Activated naive CD4-positive, alpha-beta T cell treated with anti-CD3 and anti-CD28 coated beads, Interleukin-2, amount 50 U/mL, for 24 hours (primary cell): ENCODE measurements around the gene ATP2B3.

Experiments used
- H3K27ac Mint-ChIP-seq: one replicate; pipeline ENCODE4 v1.8.0; 2021; ENCODE audit warnings: mild to moderate bottlenecking, mixed read lengths
- H3K27me3 Mint-ChIP-seq: one replicate; pipeline ENCODE4 v1.8.0; 2021; ENCODE audit warnings: mixed read lengths
- H3K36me3 Mint-ChIP-seq: one replicate; pipeline ENCODE4 v1.8.0; 2021; ENCODE audit warnings: mixed read lengths
- H3K4me1 Mint-ChIP-seq: one replicate; pipeline ENCODE4 v1.8.0; 2021; ENCODE audit warnings: mixed read lengths
- H3K4me3 Mint-ChIP-seq: one replicate; pipeline ENCODE4 v1.8.0; 2021; ENCODE audit warnings: mild to moderate bottlenecking, mixed read lengths
- H3K9me3 Mint-ChIP-seq: one replicate; pipeline ENCODE4 v1.8.0; 2021; ENCODE audit warnings: mixed read lengths

ATP2B3 gene

DNA sequence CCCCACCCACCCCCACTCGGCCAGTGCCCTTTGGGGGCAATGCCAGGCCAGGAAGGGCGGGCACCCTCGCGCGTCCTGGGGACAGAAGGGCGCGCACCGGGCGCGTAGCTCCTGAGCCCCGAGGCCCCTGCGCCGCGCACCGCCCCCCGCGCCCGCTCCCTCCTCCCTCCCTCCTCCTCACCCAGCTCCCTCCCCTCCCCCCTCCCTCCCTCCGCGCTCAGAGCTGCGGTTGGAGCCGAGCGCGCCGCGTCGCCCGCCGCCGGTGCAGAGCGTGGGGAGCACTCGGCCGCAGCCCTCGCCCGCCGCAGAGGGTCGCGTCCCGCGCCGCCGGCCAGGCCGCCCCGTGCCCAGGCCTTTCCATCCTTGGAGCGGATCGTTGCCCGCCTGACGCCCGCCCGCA, at the start of gene ATP2B3:
TSS of gene ATP2B3 (plus strand) at position 220 of the 400 bp plus-strand sequence. CDS start 18,606 bp downstream, outside the sequence.
- peak within 1 kb of the TSS; percentile 11 for H3K4me3 Mint-ChIP-seq
- peaks cover 11% of the 10 kb centered on the region for H3K27me3 Mint-ChIP-seq
- H3K9me3 Mint-ChIP-seq, result no peaks in the 10 kb centered on the region

GRCh38 chrX:153468008-153468580, 49.3 kb upstream of the ATP2B3 start:
- peaks cover 10% of the 10 kb centered on the region for H3K4me1 Mint-ChIP-seq
- H3K27ac Mint-ChIP-seq, result no peak overlapping the region
- H3K27me3 Mint-ChIP-seq, result no peaks in the 10 kb centered on the region
- H3K36me3 Mint-ChIP-seq, result peaks cover 1% of the 10 kb centered on the region
- no peak overlapping the region for H3K4me3 Mint-ChIP-seq
- H3K9me3 Mint-ChIP-seq, result no peaks in the 10 kb centered on the region

More for the DNA sequence above, at the start of gene ATP2B3:
- Mint-ChIP-seq H3K27ac (no peak within 1 kb of the TSS), H3K4me1 (peaks cover 8% of the 10 kb centered on the region), H3K36me3 (no peaks in the 10 kb centered on the region)

DNA sequence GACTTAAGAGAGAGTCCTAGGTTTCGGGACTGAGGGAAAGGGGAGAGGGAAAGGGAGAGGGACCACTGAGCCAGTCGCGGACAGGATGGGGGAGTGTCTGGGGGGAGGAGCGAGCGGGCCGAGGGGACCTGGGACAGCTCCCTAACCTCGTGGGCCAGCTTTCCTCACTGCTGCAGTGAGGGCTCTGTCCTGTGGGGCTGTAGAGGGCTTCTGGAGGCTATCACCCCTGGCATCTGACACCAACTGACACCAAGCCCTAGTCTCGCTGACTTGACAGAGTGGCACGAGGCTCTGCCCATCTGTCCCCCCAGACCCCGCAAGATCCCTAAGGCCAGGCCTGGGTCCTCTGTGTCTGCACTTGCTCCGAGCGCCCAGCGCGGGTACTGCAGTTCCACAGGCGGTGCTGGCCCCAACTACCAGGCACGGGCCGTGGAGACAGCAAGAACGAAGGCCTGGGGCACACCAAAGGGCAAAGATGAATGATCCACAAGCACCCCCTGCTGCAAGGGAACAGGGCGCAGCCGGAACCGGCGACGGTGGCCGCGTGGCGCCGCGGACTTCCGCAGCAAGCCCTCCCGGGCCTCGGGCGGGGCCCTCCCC, 47.5 kb upstream of the ATP2B3 start:
- no peaks in the 10 kb centered on the region for H3K9me3 Mint-ChIP-seq
- H3K27ac Mint-ChIP-seq, result peak overlapping the region; percentile 19
- H3K4me3 Mint-ChIP-seq, result peak overlapping the region; percentile 81
- H3K36me3 Mint-ChIP-seq, result peaks cover 1% of the 10 kb centered on the region
- peaks cover 10% of the 10 kb centered on the region for H3K4me1 Mint-ChIP-seq
- H3K27me3 Mint-ChIP-seq, result no peaks in the 10 kb centered on the region

- Mint-ChIP-seq H3K27ac (peak within 1 kb of the TSS; percentile 19), H3K4me1 (peaks cover 10% of the 10 kb centered on the region), H3K27me3 (no peaks in the 10 kb centered on the region), H3K36me3 (peaks cover 1% of the 10 kb centered on the region), H3K4me3 (peak within 1 kb of the TSS; percentile 81), H3K9me3 (no peaks in the 10 kb centered on the region)
Observed at GRCh38 chrX:153470411-153471363, 46.8 kb upstream of the ATP2B3 start, which contains the start of gene HAUS7. Gene HAUS7 (minus strand): TSS chrX:153470576. CDS start chrX:153470557, 19 bp downstream.

DNA sequence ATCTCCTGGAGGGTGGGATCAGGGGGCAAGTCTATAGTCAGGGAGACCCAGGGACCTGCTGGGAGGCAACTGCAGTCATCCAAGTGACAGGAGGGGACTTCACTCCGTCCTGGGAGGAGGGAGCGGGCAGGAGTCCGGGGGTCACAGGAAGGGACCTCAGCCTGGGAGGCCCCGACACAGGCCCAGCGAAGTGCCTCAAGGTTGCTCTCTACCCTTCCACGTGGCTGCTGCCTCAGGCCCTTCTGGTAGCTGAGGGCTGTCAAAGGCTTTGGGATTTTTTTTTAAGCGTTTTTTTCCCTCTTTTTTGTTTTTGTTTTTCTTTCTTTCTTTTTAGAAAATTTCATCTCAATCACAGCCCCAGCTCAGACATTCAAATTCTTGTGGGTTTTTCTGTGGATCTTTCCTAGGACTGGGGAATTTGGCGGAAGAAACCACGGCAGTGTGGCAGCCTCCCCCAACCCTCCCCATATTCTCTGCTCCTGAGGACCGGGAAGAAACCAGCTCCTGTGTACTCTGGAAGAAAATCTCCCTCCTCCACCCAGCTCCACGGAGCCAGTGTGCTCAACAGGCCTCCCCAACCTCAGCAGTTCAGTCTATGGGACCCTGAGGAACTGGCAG, 45.7 kb upstream of the ATP2B3 start:
- H3K9me3 Mint-ChIP-seq, result no peaks in the 10 kb centered on the region
- peak overlapping the region; percentile 46 for H3K27ac Mint-ChIP-seq
- peaks cover 1% of the 10 kb centered on the region for H3K36me3 Mint-ChIP-seq
- peaks cover 10% of the 10 kb centered on the region for H3K4me1 Mint-ChIP-seq
- no peak overlapping the region for H3K4me3 Mint-ChIP-seq
- no peaks in the 10 kb centered on the region for H3K27me3 Mint-ChIP-seq

- Mint-ChIP-seq H3K27me3 (no peaks in the 10 kb centered on the region), H3K4me3 (peak overlapping the region; percentile 42), H3K36me3 (no peaks in the 10 kb centered on the region), H3K4me1 (peaks cover 3% of the 10 kb centered on the region), H3K27ac (no peak overlapping the region), H3K9me3 (no peaks in the 10 kb centered on the region)
Observed at GRCh38 chrX:153473126-153473525, 44.3 kb upstream of the ATP2B3 start.

GRCh38 chrX:153474266-153474665, 43.2 kb upstream of the ATP2B3 start:
- H3K27ac Mint-ChIP-seq, result peak overlapping the region; percentile 62
- H3K4me3 Mint-ChIP-seq, result peak overlapping the region; percentile 51

DNA sequence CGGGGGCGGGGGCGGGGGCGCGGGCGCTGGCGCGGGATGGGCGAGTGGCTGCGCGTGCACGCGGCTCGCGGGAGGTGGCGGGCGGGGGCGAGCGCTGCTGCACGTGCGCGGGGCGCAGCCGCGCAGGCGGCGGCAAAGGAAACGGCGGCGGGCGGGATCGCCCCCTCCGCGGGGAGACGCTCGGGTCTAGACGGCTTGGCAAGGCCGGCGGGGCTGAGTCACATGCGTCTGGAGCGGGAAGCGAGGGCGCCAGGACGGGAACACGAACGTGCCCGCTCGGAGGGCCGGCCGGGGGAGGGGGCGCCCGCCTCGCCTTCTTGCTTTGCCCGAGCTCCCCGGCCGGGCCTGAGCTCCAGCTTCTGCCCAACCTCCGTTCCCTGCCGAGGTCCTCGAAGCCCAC, 42.7 kb upstream of the ATP2B3 start:
- Mint-ChIP-seq H3K27ac (no peak overlapping the region), H3K4me3 (no peak overlapping the region), H3K9me3 (no peaks in the 10 kb centered on the region), H3K4me1 (peaks cover 3% of the 10 kb centered on the region), H3K27me3 (no peaks in the 10 kb centered on the region), H3K36me3 (no peaks in the 10 kb centered on the region)

More at GRCh38 chrX:153474266-153474665, 43.2 kb upstream of the ATP2B3 start:
- Mint-ChIP-seq H3K9me3 (no peaks in the 10 kb centered on the region), H3K4me1 (peaks cover 3% of the 10 kb centered on the region), H3K27me3 (no peaks in the 10 kb centered on the region), H3K36me3 (no peaks in the 10 kb centered on the region)

GRCh38 chrX:153475271-153475670, 42.2 kb upstream of the ATP2B3 start:
- Mint-ChIP-seq H3K9me3 (no peaks in the 10 kb centered on the region), H3K27ac (no peak overlapping the region), H3K36me3 (no peaks in the 10 kb centered on the region), H3K4me1 (peaks cover 3% of the 10 kb centered on the region), H3K4me3 (no peak overlapping the region), H3K27me3 (no peaks in the 10 kb centered on the region)

GRCh38 chrX:153475751-153476281, 41.6 kb upstream of the ATP2B3 start:
- Mint-ChIP-seq H3K27ac (no peak overlapping the region), H3K4me1 (peaks cover 3% of the 10 kb centered on the region), H3K36me3 (no peaks in the 10 kb centered on the region), H3K9me3 (no peaks in the 10 kb centered on the region), H3K27me3 (no peaks in the 10 kb centered on the region), H3K4me3 (peak overlapping the region; percentile 33)

DNA sequence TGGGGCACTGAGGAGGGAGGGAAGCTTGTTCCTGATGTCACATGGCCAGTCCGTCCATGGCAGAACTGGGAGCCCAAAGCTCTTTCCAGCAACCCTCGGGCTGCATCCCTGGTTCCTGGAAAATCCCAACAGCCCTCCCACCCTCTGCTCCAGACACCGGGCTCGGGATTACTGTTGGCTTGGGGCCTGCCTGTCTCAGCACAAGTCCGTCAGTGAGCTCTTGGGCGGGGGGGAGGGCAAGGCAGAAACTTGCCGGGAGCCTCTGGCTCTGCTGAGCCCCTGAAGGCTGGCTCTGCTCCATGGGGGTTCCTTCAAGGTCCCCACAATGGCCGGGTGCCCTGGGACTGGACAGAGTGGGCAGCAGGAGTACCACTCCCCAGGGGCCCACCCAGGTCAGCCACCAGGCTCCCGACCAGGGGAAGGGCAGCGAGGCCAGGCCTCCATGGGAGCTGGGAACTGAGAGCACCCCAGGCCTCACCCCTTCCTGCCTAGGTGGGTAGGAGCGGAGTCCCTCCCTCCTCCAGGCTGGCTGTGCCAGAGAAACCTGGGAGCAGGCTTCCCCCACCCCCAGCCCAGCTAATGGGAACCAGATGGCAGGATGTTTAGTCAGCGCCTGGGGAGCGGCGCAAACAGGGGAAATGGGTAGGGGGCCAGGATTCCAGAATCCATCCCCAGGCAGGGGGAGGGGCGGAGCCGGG, 40.6 kb upstream of the ATP2B3 start:
- no peaks in the 10 kb centered on the region for H3K36me3 Mint-ChIP-seq
- H3K27me3 Mint-ChIP-seq, result no peaks in the 10 kb centered on the region
- H3K27ac Mint-ChIP-seq, result no peak overlapping the region
- H3K4me3 Mint-ChIP-seq, result no peak overlapping the region
- H3K4me1 Mint-ChIP-seq, result peaks cover 3% of the 10 kb centered on the region
- H3K9me3 Mint-ChIP-seq, result no peaks in the 10 kb centered on the region

DNA sequence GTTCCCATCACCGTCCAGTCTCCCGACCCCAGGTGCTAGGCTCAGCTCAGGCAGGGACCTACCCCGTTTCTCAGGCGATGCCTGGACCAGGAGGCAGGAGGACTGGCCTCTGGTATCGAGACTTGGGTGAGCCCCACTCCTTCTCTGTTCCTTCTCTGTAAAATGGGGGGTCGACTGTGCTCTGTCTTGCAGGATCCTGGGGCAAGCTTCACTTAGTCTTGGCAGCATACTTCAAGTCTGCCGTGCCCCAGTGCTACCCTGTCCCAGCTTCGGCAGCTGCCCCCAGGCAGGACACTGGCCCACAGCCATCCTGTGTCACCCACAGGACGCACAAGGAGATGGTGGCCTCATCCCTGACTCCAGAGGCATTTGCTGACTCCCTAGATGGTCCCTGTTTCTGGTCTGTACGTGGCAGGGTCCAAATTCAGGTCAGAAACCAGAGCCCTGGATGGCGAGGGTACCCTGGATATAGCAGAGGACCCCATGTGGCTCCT, 40.0 kb upstream of the ATP2B3 start:
- Mint-ChIP-seq H3K4me1 (no peaks in the 10 kb centered on the region), H3K9me3 (no peaks in the 10 kb centered on the region), H3K27ac (no peak overlapping the region), H3K36me3 (no peaks in the 10 kb centered on the region), H3K27me3 (no peaks in the 10 kb centered on the region), H3K4me3 (no peak overlapping the region)

- Mint-ChIP-seq H3K27me3 (no peaks in the 10 kb centered on the region), H3K9me3 (no peaks in the 10 kb centered on the region), H3K27ac (no peak overlapping the region), H3K4me3 (no peak overlapping the region), H3K36me3 (no peaks in the 10 kb centered on the region), H3K4me1 (no peaks in the 10 kb centered on the region)
Observed at GRCh38 chrX:153477901-153478300, 39.5 kb upstream of the ATP2B3 start.

DNA sequence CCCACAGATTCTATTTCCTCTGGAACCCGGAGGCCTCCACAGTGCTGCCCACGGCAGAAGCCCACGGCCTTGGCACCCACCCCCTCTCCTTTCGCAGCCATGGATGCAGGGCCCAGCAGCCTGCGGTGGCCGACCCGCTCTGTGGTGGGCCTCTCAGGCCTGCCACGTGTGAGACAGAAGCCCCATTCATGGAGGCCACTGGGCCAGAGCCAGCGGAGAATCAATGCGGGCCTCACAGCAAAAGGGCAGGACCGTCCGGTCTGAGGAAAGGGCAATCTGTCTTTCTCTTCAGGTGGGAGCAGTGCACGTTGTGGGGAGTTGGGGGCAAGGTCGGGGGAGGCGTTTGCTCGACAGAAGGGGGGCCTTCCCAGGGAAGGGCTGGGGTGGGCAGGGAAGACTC, 38.7 kb upstream of the ATP2B3 start:
- H3K27ac Mint-ChIP-seq, result no peak overlapping the region
- H3K27me3 Mint-ChIP-seq, result no peaks in the 10 kb centered on the region
- no peaks in the 10 kb centered on the region for H3K36me3 Mint-ChIP-seq
- no peaks in the 10 kb centered on the region for H3K4me1 Mint-ChIP-seq
- H3K4me3 Mint-ChIP-seq, result no peak overlapping the region
- no peaks in the 10 kb centered on the region for H3K9me3 Mint-ChIP-seq

- Mint-ChIP-seq H3K27ac (no peak overlapping the region), H3K27me3 (no peaks in the 10 kb centered on the region), H3K4me3 (no peak overlapping the region), H3K9me3 (no peaks in the 10 kb centered on the region), H3K4me1 (no peaks in the 10 kb centered on the region), H3K36me3 (no peaks in the 10 kb centered on the region)
Observed at GRCh38 chrX:153481043-153481442, 36.4 kb upstream of the ATP2B3 start.
